Astrocyte (in vitro differentiated cells and primary cell): ENCODE data around the gene CHGA.

Experiments
- EZH2 ChIP-seq: IDR thresholded peaks from 2 replicates; pipeline ENCODE4 v1.6.1; 2012; ENCODE audit warnings: mild to moderate bottlenecking, low read length, inconsistent platforms; ENCODE audit not compliant: insufficient read depth
- TF ChIP-seq, protein P1 (sequence below): IDR thresholded peaks from 2 replicates; pipeline ENCODE4 v1.5.1; 2011; ENCODE audit warnings: low read depth, mild to moderate bottlenecking, inconsistent platforms, low read length, moderate library complexity; ENCODE audit not compliant: insufficient read depth

DNA sequence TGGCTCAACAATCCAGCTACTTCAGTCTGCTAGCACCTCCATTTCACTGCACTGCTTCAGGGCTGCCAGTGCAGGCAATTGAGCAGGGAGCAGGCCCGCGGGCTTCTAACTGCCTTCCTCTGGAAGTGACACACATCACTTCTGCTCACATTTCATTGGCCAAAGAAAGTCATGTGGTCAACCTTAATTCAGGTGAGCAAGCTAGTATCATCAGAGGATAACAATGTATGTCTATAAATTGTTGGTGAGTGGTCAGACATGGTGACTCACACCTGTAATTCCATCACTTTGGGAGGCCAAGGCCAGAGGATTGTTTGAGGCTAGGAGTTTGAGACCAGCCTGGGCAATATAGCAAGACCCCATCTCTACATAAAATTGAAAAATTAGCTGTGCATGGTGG lies 22.3 kb upstream of the CHGA start:
- no peak for TF ChIP-seq EZH2
- TF ChIP-seq, protein P1, sequence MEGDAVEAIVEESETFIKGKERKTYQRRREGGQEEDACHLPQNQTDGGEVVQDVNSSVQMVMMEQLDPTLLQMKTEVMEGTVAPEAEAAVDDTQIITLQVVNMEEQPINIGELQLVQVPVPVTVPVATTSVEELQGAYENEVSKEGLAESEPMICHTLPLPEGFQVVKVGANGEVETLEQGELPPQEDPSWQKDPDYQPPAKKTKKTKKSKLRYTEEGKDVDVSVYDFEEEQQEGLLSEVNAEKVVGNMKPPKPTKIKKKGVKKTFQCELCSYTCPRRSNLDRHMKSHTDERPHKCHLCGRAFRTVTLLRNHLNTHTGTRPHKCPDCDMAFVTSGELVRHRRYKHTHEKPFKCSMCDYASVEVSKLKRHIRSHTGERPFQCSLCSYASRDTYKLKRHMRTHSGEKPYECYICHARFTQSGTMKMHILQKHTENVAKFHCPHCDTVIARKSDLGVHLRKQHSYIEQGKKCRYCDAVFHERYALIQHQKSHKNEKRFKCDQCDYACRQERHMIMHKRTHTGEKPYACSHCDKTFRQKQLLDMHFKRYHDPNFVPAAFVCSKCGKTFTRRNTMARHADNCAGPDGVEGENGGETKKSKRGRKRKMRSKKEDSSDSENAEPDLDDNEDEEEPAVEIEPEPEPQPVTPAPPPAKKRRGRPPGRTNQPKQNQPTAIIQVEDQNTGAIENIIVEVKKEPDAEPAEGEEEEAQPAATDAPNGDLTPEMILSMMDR = no peak
